ENCODE results near the gene PADI2.

DNA sequence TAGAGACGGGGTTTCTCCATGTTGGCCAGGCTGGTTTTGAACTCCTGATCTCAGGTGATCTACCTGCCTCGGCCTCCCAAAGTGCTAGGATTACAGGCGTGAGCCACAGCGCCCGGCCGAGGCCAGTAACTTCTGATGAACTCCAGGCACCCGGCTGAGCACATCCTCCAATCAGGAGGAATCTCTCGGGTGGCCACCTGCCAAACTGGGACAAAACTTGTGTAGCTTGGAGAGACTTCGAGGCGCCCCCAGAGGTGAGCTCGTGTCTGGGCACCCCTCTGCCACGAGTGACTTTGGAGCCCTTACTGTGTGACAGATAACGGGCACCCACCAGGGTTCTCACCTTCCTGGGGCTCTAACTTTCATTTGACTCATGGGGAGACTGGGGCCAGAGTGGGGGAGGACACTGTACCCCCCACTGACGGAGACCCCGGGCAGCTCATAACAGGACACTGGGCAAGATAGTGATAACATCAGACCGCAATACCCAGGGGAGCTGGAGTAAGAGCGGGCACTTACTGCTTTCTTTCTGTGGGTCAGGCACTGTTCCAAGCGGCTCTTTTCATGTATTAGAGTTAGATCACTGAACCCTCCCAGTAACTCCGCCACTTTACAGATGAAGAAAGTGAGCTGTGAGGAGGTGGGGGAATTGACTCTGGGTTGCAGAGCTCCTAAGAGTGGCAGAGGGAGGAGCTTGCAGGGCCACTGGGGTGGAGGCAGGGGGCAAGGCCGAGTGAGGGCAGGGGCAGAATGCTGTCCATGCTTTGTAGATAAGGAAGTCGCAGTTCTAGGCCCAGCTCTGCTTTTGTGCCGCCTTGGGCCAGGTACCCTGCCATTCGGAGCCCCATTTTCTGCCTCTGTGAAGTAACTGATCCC lies 1.9 kb upstream of the PADI2 start:
- TF ChIP-seq POLR2AphosphoS5 (IDR thresholded peaks at IDR 0.05; ENCODE audit: borderline replicate concordance, low read depth, low read length) (no peak), EZH2 (IDR thresholded peaks at IDR 0.05) (no peak)
